ENCODE measurements around the gene GALNT10. TPM values are rescaled to one million over a fixed set of nuclear protein-coding genes. Genes with fewer than 3 reads are reported as not detected.

The GALNT10 gene
- total RNA-seq, 1 donor from 2014 or later = 57.6 TPM

DNA sequence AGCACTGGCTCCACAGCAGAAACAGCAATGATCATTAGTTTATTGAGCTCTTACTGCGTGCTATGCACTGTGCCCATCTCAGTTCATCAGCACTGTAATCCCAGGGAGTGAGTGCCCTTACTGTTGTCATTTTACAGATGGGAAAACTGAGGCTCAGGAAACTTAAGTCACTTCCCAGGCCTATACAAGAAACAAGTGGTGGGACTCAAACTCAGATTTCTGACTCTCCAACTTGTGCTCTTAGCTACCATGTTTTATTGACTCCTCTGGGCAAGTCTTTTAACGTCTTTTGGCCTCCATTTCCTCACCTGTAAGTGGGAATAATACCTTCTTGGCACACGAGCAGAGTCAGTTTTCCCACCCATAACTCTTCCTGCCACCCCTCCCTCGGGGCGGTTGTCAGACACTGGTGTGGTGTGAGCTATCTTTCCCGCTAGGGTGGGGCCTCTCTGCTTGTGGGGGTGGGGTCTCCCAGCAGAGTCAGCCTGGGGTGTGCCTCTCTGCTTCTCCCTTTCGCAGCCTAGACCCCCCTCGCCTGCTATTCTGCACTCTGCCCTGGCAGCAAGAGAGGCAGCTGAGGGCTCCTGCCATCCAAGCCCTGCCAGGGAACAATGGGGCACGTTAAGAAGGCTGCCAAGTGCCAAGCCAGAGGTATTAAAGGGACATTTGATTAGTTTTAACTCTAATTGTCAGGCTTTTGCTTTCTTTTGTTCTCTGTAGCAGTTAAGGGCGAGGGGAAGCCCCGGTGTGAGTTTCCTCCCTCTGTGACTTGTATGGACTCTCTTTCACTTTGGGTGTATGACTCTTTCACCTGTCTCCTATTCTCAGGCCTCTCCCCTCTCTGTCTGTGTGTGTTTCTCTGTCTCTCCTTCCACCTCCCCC is 12.1 kb downstream of the GALNT10 start:
- Histone ChIP-seq H3K27ac (no peak overlapping the region), H3K27me3 (ENCODE audit: low read depth) (no peaks in the 10 kb centered on the region), H3K36me3 (peaks cover 9% of the 10 kb centered on the region), H3K4me1 (peaks cover 22% of the 10 kb centered on the region), H3K4me3 (no peak overlapping the region), H3K9me3 (no peaks in the 10 kb centered on the region)
- no peak for DNase-seq
- TF ChIP-seq, protein P1, sequence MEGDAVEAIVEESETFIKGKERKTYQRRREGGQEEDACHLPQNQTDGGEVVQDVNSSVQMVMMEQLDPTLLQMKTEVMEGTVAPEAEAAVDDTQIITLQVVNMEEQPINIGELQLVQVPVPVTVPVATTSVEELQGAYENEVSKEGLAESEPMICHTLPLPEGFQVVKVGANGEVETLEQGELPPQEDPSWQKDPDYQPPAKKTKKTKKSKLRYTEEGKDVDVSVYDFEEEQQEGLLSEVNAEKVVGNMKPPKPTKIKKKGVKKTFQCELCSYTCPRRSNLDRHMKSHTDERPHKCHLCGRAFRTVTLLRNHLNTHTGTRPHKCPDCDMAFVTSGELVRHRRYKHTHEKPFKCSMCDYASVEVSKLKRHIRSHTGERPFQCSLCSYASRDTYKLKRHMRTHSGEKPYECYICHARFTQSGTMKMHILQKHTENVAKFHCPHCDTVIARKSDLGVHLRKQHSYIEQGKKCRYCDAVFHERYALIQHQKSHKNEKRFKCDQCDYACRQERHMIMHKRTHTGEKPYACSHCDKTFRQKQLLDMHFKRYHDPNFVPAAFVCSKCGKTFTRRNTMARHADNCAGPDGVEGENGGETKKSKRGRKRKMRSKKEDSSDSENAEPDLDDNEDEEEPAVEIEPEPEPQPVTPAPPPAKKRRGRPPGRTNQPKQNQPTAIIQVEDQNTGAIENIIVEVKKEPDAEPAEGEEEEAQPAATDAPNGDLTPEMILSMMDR (IDR thresholded peaks at IDR 0.05) = no peak
- ATAC-seq = no peak
- intact Hi-C loops (cut with DNase I) = no loop called here

DNA sequence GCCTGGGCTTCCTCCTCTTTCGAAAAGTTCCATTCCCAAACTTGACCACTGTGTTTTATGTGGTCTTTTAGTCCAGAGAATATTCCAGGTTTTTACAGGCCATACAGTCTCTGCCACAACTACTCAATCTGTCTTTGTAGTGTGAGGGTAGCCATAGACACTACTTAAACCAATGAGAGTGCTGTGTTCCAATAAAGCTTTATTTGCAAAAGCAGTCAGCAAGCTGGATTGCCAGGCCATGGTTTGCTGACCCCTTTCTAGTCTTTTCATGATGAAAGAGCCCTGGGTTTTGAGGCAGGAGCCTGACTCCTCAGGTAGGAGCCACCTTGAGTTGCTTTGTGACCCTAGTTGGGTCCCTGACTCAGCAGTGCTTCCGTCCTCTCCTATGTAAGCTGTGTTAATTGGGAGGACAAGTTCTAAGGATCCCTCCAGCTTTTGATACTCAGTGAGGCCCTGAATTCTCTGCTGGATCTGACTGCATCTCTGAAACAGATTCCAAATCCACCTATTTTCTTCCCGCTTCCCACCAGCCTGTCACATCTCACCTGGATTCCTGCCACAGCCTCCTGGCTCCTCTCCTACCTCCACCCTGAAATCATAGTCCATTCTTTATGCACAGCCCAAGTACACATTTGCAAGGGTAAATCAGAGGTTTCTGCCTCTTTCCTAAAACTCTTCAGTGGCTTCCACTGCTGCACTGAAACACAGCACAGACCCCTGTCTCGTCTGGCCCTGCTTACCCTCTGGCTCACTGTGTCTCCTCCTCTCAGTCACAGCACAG is 13.5 kb downstream of the GALNT10 start:
- H3K4me1 ChIP-seq = peaks cover 10% of the 10 kb centered on the region
- DNase-seq (no peak), ATAC-seq (no peak)
- TF ChIP-seq, protein P1 (IDR thresholded peaks at IDR 0.05) = no peak
- no peak overlapping the region for H3K27ac ChIP-seq
- no peaks in the 10 kb centered on the region for H3K27me3 ChIP-seq (ENCODE audit: low read depth)
- peaks cover 9% of the 10 kb centered on the region for H3K36me3 ChIP-seq
- H3K4me3 ChIP-seq = no peak overlapping the region
- intact Hi-C loops (cut with DNase I) = no loop called here
- no peaks in the 10 kb centered on the region for H3K9me3 ChIP-seq

DNA sequence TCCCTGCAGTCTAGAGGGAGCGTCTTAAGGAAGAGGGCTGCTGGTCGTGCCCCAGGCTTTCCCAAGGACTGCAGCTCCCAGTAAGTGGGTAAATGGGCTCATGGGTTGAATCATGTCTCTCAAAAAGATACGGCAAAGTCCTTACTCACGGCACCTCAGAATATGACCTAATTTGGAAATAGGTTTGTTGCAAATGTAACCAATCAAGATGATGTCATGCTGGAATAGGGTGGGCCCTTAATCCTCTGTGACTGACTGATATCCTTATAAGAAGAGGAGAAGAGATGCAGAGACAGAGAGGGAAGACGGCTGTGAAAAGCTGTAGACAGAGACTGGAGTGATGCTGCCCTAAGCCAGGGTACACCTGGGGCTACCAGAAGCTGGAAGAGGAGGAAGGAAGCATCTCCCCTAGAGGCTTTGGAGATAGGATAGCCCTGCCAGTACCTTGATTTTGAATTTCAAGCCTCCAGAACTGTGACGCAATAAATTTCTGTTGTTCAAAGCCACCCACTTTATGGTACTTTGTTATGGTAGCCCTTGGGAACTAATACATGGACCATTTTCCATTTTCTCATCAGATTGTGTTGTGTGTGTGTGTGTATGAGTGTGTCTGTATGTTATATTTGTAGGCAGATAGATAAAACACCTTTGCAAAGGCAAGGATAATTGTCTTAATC is 15.0 kb downstream of the GALNT10 start:
- intact Hi-C loops (cut with DNase I) = no loop called here
- Histone ChIP-seq H3K27ac (no peak overlapping the region), H3K27me3 (ENCODE audit: low read depth) (no peaks in the 10 kb centered on the region), H3K4me1 (no peaks in the 10 kb centered on the region), H3K4me3 (no peak overlapping the region), H3K36me3 (peaks cover 9% of the 10 kb centered on the region), H3K9me3 (no peaks in the 10 kb centered on the region)
- ATAC-seq = no peak
- TF ChIP-seq, protein P1 (IDR thresholded peaks at IDR 0.05) = no peak
- no peak for DNase-seq

DNA sequence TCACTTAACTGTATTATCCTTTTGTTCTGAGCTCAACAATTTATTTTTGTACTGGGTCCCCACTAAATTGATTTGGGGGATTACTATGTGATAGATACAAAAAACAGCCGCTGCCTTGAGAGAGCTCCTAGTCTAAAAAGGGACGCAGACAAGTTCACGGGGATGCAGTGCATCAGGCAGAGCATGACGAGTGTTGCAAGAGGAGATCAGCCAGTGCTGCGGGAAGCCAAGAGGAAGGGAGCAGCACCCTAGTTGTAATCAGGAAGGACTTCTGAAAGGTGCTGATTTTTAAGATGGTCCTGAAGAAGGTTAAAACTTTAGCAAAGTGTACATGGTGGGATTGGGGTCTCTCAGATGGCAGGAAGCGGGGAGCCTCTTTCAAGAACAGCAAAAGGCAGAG is 15.8 kb downstream of the GALNT10 start:
- Histone ChIP-seq H3K4me3 (no peak overlapping the region), H3K4me1 (no peaks in the 10 kb centered on the region), H3K27me3 (ENCODE audit: low read depth) (no peaks in the 10 kb centered on the region), H3K9me3 (no peaks in the 10 kb centered on the region), H3K36me3 (peaks cover 9% of the 10 kb centered on the region), H3K27ac (no peak overlapping the region)
- DNase-seq (no peak), ATAC-seq (no peak)
- TF ChIP-seq, protein P1 (IDR thresholded peaks at IDR 0.05) = no peak
- intact Hi-C loops (cut with DNase I) = no loop called here

DNA sequence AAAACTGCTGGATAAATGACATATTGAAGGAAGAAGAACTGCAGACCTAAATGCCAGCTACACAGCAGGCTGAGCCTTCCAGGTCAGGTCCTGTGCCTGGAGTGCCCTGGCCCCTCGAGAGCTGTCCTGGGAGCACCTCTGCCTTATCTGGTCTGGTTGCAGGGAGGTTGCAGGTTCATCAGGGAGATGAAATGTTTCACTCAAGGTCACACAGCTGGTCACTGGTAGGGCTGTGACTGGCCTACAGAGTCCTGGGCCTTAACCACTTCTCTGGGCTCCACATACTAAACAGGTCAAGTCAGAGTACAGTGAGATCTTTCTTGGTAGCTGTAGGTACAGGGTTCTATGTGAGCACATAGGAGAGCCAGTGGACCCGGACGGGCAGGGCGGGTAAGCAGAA is 16.7 kb downstream of the GALNT10 start:
- TF ChIP-seq, protein P1 (IDR thresholded peaks at IDR 0.05) = no peak
- no peaks in the 10 kb centered on the region for H3K9me3 ChIP-seq
- intact Hi-C loops (cut with DNase I) = no loop called here
- ATAC-seq (no peak), DNase-seq (no peak)
- H3K36me3 ChIP-seq = peaks cover 9% of the 10 kb centered on the region
- H3K27ac ChIP-seq = no peak overlapping the region
- no peaks in the 10 kb centered on the region for H3K4me1 ChIP-seq
- no peaks in the 10 kb centered on the region for H3K27me3 ChIP-seq (ENCODE audit: low read depth)
- H3K4me3 ChIP-seq = no peak overlapping the region

Data from lower lobe of right lung (tissue), 2 donors.